ENCODE measurements around the gene MED4. TPM values are rescaled to one million over a fixed set of nuclear protein-coding genes. Genes with fewer than 3 reads are reported as not detected.
"Not testable (repeated sequence)": the region's sequence is repeated elsewhere in the genome, so short reads cannot be mapped to it uniquely, and the experiment has no call there.

Gene MED4
- total RNA-seq, 1 donor from 2014 or later: 28.1 TPM

DNA sequence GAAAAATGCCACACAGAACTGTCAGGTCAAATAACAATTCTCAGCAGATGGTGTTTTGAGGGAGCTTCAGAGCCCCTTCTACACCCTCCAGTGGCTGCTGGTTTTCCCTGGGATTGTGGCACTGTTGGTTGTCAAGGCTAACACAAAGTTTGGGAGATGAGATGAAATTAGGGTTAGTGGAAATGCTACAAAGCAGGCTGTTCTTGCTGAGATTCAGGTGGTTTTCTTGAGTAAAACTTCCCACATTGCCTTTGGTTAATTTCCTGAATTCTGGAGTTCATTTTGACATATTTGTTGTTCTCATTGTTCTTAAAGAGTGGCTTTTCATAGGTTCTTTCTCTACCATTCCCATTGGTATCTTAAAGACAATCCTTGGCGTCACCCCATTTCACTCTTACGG, 22.1 kb downstream of the MED4 start:
- H3K4me3 ChIP-seq (ENCODE audit: low read depth, low read length): no peak overlapping the region
- no peak for DNase-seq (ENCODE audit: low read depth)
- TF ChIP-seq, protein P1, sequence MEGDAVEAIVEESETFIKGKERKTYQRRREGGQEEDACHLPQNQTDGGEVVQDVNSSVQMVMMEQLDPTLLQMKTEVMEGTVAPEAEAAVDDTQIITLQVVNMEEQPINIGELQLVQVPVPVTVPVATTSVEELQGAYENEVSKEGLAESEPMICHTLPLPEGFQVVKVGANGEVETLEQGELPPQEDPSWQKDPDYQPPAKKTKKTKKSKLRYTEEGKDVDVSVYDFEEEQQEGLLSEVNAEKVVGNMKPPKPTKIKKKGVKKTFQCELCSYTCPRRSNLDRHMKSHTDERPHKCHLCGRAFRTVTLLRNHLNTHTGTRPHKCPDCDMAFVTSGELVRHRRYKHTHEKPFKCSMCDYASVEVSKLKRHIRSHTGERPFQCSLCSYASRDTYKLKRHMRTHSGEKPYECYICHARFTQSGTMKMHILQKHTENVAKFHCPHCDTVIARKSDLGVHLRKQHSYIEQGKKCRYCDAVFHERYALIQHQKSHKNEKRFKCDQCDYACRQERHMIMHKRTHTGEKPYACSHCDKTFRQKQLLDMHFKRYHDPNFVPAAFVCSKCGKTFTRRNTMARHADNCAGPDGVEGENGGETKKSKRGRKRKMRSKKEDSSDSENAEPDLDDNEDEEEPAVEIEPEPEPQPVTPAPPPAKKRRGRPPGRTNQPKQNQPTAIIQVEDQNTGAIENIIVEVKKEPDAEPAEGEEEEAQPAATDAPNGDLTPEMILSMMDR (conservative IDR thresholded peaks at IDR 0.05; ENCODE audit: low read depth, low read length): no peak

DNA sequence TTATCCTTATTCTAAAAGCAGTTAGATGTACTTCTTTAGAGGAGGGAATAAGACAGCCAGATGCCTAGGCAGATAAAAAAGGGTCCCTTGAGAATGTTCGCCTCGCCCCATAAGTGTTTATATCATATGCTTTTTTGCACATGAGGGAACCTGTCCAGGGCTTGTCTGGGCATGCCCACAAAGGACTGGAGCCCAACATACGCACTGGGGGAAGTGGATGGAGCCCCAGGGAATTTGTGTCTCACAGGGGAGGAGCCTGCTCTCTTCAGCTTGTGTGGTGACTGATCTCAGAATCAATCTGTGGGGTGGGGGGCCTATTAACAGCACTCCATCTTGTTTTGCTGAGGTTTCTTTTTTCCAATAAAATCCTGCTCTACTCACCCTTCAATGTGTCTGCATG, 22.6 kb downstream of the MED4 start:
- no peak overlapping the region for H3K4me3 ChIP-seq (ENCODE audit: low read depth, low read length)
- DNase-seq (ENCODE audit: low read depth): no peak
- TF ChIP-seq, protein P1 (conservative IDR thresholded peaks at IDR 0.05; ENCODE audit: low read depth, low read length): no peak

DNA sequence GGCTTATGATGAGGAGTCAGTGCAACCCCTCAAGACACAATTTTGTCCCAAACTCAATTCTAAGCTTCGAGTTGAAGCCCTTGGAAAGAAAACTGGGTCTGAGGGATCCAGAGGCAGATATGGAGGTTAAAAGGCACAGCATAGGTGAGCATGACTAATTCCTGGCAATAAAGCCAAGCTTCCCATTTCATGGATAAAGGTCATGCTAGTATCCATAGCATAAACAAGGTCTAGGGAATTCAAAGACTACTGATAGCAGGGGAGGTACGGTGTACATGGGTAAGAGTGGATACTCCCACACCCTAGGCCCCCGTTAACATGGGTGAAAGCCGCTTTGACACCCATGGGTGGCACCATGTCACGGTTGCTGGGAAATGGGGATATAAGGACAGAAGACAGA, 24.0 kb downstream of the MED4 start:
- no peak overlapping the region for H3K4me3 ChIP-seq (ENCODE audit: low read depth, low read length)
- no peak for DNase-seq (ENCODE audit: low read depth)
- TF ChIP-seq, protein P1 (conservative IDR thresholded peaks at IDR 0.05; ENCODE audit: low read depth, low read length): no peak

DNA sequence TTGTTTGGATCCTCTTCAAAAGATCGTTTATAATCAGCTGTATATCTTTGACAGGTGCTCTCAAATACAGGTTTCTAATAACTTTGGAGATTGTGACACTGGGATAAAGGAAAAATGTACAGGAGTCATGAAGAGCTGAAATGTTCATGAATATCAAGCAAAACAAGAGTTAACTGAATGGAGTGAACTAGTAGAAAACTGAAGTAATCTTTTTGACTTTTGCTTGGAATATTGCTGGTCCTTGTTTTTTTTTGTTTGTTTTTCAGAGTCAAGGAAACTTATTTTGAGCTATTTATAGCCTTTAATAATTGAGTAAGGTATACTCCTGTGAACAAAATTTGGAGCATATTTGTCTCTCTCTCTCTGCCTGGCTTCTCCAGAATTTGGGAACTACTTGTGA, 25.3 kb downstream of the MED4 start:
- TF ChIP-seq, protein P1 (conservative IDR thresholded peaks at IDR 0.05; ENCODE audit: low read depth, low read length): no peak
- no peak overlapping the region for H3K4me3 ChIP-seq (ENCODE audit: low read depth, low read length)
- no peak for DNase-seq (ENCODE audit: low read depth)

DNA sequence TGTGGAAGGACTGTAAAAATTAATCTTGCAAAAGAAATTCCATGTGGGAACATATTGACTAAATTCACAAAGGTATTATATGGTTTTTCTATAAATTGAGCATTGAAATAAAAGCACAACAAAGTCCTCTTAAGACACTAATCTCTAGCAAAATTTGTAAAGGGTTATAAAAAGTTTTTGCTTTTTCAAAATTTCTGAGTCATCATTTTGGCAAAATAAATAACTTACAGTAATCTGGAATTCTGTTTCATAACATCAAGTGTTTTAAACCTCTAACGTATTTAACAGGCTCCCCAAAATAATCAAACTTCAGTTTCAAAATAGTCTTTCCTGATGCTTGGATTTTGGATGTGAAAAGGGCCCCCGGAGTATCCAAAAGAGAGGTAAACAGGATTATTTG, 26.0 kb downstream of the MED4 start:
- TF ChIP-seq, protein P1 (conservative IDR thresholded peaks at IDR 0.05; ENCODE audit: low read depth, low read length): no peak
- no peak overlapping the region for H3K4me3 ChIP-seq (ENCODE audit: low read depth, low read length)
- no peak for DNase-seq (ENCODE audit: low read depth)

DNA sequence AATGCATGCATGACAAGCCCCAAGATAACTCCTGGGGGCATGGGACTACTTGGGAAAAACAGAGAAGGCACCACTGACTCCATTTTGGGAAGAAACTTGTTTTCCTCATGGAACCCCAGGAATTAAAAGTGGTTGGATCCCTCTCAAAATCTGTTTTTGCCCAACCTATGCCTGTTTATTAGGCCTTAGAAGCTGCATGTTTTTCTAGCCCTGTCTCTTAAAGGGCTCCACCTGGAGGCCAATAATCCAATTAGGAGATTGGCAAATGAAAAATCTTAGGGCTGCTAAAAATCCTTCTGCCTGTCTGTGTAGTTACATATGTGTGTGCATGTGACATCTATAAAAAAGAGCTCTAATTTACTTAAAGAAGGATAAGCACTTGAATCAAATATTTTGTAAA, 26.9 kb downstream of the MED4 start:
- no peak overlapping the region for H3K4me3 ChIP-seq (ENCODE audit: low read depth, low read length)
- TF ChIP-seq, protein P1 (conservative IDR thresholded peaks at IDR 0.05; ENCODE audit: low read depth, low read length): no peak
- no peak for DNase-seq (ENCODE audit: low read depth)

DNA sequence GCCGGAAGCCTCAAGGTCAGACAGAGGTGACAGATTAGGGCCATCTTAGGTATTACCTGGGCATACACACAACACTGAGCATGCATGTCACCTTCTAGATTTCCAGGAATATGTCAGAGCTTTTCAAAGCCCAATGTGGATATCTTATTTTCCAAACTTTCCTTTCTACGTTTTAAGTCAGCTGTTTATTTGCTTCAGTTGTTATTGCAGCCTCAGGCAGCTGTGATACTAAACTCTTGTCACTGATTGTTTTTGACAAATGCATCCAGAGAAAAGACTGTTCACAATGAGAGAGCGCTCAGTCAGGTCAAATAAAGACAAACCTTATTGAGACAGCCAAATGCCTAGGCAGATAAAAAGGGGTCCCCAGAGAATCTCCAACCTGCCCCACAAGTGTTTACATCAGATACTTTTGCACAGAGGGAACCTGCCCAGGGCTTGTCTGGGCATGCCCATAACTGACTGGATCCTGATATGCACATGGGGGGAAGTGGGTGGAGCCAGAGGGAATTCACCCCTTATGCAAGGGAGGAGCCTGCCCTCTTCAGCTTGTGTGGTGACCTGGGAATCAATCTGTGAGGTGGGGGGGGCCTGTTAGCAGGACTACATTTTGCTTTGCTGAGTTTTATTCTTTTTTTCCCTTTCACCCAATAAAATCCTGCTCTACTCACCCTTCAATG, 28.5 kb downstream of the MED4 start:
- DNase-seq (ENCODE audit: low read depth): no peak
- H3K4me3 ChIP-seq (ENCODE audit: low read depth, low read length): no peak overlapping the region
- TF ChIP-seq, protein P1 (conservative IDR thresholded peaks at IDR 0.05; ENCODE audit: low read depth, low read length): no peak

DNA sequence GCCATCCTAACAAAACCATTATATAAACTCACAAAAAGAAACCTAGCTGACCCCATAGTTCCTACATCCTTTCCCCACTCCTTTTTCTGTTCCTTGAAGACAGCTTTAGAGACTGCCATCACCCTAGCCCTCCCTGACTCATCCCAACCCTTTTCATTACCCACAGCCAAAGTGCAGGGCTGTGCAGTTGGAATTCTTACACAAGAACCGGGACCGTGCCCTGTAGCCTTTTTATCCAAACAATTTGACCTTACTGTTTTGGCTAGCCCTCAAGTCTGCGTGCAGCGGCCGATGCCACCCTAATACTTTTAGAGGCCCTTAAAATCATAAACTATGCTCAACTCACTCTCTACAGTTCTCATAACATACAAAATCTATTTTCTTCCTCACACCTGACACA, 35.0 kb downstream of the MED4 start:
- H3K4me3 ChIP-seq (ENCODE audit: low read depth, low read length); DNase-seq (ENCODE audit: low read depth): not testable (repeated sequence)

DNA sequence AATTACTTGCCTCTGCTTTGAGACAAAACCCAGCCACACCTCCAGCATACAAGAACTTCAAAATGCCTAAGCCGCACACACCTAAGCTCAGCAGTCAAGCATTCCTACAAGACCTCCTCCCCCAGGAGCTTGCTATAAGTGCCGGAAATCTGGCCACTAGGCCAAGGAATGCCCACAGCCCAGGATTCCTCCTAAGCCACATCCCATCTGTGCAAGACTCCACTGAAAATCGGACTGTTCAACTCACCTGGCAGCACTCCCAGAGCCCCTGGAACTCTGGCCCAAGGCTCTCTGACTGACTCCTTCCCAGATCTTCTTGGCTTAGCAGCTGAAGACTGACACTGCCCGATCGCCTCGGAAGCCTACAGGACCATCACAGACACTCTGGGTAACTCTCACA, 36.4 kb downstream of the MED4 start:
- not testable (repeated sequence) for DNase-seq (ENCODE audit: low read depth); H3K4me3 ChIP-seq (ENCODE audit: low read depth, low read length)

Data from epithelial cell of proximal tubule (primary cell).